ENCODE measurements around the gene TMUB1.

The TMUB1 gene

GRCh38 chr7:151068069-151068773, 15.1 kb downstream of the TMUB1 start:
- DNase-seq: no peak

GRCh38 chr7:151066273-151066974, 16.9 kb downstream of the TMUB1 start:
- DNase-seq: no peak

GRCh38 chr7:151065516-151065915, 17.8 kb downstream of the TMUB1 start:
- DNase-seq: no peak

GRCh38 chr7:151064993-151065392, 18.3 kb downstream of the TMUB1 start:
- DNase-seq: no peak

- DNase-seq: no peak
These were observed 18.8 kb downstream of the TMUB1 start for GRCh38 chr7:151064454-151064853.

- no peak for DNase-seq
These were observed 20.1 kb downstream of the TMUB1 start for GRCh38 chr7:151063212-151063561.

- peak; percentile 58 for DNase-seq
These were observed 20.7 kb downstream of the TMUB1 start for GRCh38 chr7:151062399-151063211.

- no peak for DNase-seq
These were observed 21.2 kb downstream of the TMUB1 start for GRCh38 chr7:151062111-151062398.

GRCh38 chr7:151061213-151062110, 21.8 kb downstream of the TMUB1 start:
- DNase-seq: no peak

- no peak for DNase-seq
These were observed 22.7 kb downstream of the TMUB1 start for GRCh38 chr7:151060416-151061212.

- no peak for DNase-seq
These were observed 23.2 kb downstream of the TMUB1 start for GRCh38 chr7:151060113-151060415.

- peak; percentile 77 for DNase-seq
These were observed 23.8 kb downstream of the TMUB1 start, which contains the start of gene SLC4A2 for GRCh38 chr7:151059367-151060112. SLC4A2 (plus strand) TSS chr7:151059589; CDS start chr7:151061988, 2,399 bp downstream.

GRCh38 chr7:151058781-151059366, 24.4 kb downstream of the TMUB1 start:
- no peak for DNase-seq

- DNase-seq: peak; percentile 100
These were observed 25.1 kb downstream of the TMUB1 start for GRCh38 chr7:151057989-151058780.

- DNase-seq: no peak
These were observed 25.7 kb downstream of the TMUB1 start, which contains the start of gene CDK5 for GRCh38 chr7:151057506-151057988. CDK5 (minus strand) TSS chr7:151057897; CDS start chr7:151057848, 49 bp downstream.

GRCh38 chr7:151056666-151057505, 26.4 kb downstream of the TMUB1 start:
- no peak for DNase-seq

- no peak for DNase-seq
These were observed 27.0 kb downstream of the TMUB1 start for GRCh38 chr7:151056283-151056665.

GRCh38 chr7:151053751-151054150, 29.5 kb downstream of the TMUB1 start:
- DNase-seq: no peak

- no peak for DNase-seq
These were observed 30.2 kb downstream of the TMUB1 start for GRCh38 chr7:151053096-151053495.

All from fibroblast of skin of abdomen (primary cell).